Keratinocyte (primary cell): ENCODE measurements around the gene CMBL. TPM values are rescaled to one million over a fixed set of nuclear protein-coding genes. Genes with fewer than 3 reads are reported as not detected.
"Not testable (repeated sequence)": the region's sequence is repeated elsewhere in the genome, so short reads cannot be mapped to it uniquely, and the experiment has no call there.

Experiments
- DNase-seq: peaks from one replicate; pipeline ENCODE4 v3.0.0-alpha.2; 2011; ENCODE audit warnings: low read depth, missing footprints, low spot score
- FAIRE-seq: peaks from 2 replicates; lab custom pipeline; 2011; peaks lifted over from hg19 to GRCh38; lab: Jason Lieb, UNC
- H2AFZ ChIP-seq: 2 replicates; pipeline ENCODE4 v1.6.0; 2012; ENCODE audit warnings: low read length, control low read depth, inconsistent platforms; ENCODE audit not compliant: control insufficient read depth
- H3K27ac ChIP-seq: 2 replicates; pipeline ENCODE4 v1.5.1; 2011; ENCODE audit warnings: low read length; ENCODE audit not compliant: control insufficient read depth, insufficient read depth
- H3K27me3 ChIP-seq: 3 replicates; pipeline ENCODE4 v1.6.0; 2011; ENCODE audit warnings: low read length; ENCODE audit not compliant: control insufficient read depth, insufficient read depth; ENCODE audit errors: extremely low read depth
- H3K36me3 ChIP-seq, 2 experiments: 2 replicates in 1 of 2; 3 replicates in 1 of 2; pipeline ENCODE4 v1.5.1; 2011; ENCODE audit warnings: low read length in 2 of 2, mild to moderate bottlenecking in 1 of 2; ENCODE audit not compliant: control insufficient read depth in 2 of 2, insufficient read depth in 2 of 2; ENCODE audit errors: extremely low read depth in 1 of 2
- H3K4me1 ChIP-seq: 3 replicates; pipeline ENCODE4 v1.5.1; 2011; ENCODE audit warnings: low read length; ENCODE audit not compliant: control insufficient read depth, insufficient read depth; ENCODE audit errors: extremely low read depth
- H3K4me2 ChIP-seq: 3 replicates; pipeline ENCODE4 v1.6.0; 2011; ENCODE audit warnings: low read depth, low read length; ENCODE audit not compliant: control insufficient read depth, insufficient read depth; ENCODE audit errors: extremely low read depth
- H3K4me3 ChIP-seq, 3 experiments: fragments of 200-600 bp in 1 of 3; sonication (generic) in 1 of 3; 2 replicates in 2 of 3; 3 replicates in 1 of 3; pipeline ENCODE4 v1.5.1; 2011 to 2016; ENCODE audit warnings: low read length in 3 of 3, mild to moderate bottlenecking in 3 of 3, control low read depth in 2 of 3, inconsistent platforms in 1 of 3, low read depth in 1 of 3, mixed read lengths in 1 of 3, mixed run types in 1 of 3, moderate library complexity in 1 of 3; ENCODE audit not compliant: control insufficient read depth in 2 of 3, insufficient read depth in 2 of 3; ENCODE audit errors: extremely low read depth in 1 of 3
- H3K79me2 ChIP-seq: 2 replicates; pipeline ENCODE4 v1.6.0; 2012; ENCODE audit warnings: low read length; ENCODE audit not compliant: control insufficient read depth, insufficient read depth
- H3K9ac ChIP-seq: 3 replicates; pipeline ENCODE4 v1.6.0; 2011; ENCODE audit warnings: low read length; ENCODE audit not compliant: control insufficient read depth, insufficient read depth; ENCODE audit errors: extremely low read depth
- H3K9me1 ChIP-seq: 3 replicates; pipeline ENCODE4 v1.6.0; 2011; ENCODE audit warnings: low read length; ENCODE audit not compliant: control insufficient read depth, insufficient read depth; ENCODE audit errors: extremely low read depth
- H3K9me3 ChIP-seq: 2 replicates; pipeline ENCODE4 v1.5.1; 2012; ENCODE audit warnings: low read depth, low read length; ENCODE audit not compliant: control insufficient read depth
- H4K20me1 ChIP-seq: 3 replicates; pipeline ENCODE4 v1.6.0; 2011; ENCODE audit warnings: low read length; ENCODE audit not compliant: control insufficient read depth, insufficient read depth; ENCODE audit errors: extremely low read depth
- EZH2 ChIP-seq: IDR thresholded peaks from one replicate; pipeline ENCODE4 v1.6.1; 2012; ENCODE audit warnings: inconsistent platforms, mild to moderate bottlenecking, low read length, moderate library complexity
- dilution Hi-C: fragments of 300-500 bp; cut with MboI; formaldehyde crosslinking; loops from one replicate; pipeline ENCODE4 v1.7.0; 2020; ENCODE audit warnings: low sequenced_read_pairs; ENCODE audit not compliant: extremely low pct_ligation_motif_present
- polyA plus RNA-seq, 5 experiments: library from polyadenylated mRNA; depleted of rRNA in 3 of 5; stranded (reverse) in 3 of 5; stranded (forward) in 1 of 5; unstranded in 1 of 5; fragments of >200 nt; gene quantifications; 1 replicate in 1 of 5; 2 replicates in 3 of 5; 3 replicates in 1 of 5; pipeline versions ENCODE4 v1.2.1 to v1.2.3, GENCODE V29; 2011 to 2012; ENCODE audit warnings: missing spikeins in 2 of 5, low read depth in 1 of 5, low replicate concordance in 1 of 5
- TF ChIP-seq, protein P1 (sequence below), 3 experiments: IDR thresholded peaks in 1 of 3; conservative IDR thresholded peaks in 1 of 3; optimal IDR thresholded peaks in 1 of 3; 2 replicates in 2 of 3; 3 replicates in 1 of 3; pipeline versions ENCODE3 to v1.5.1; 2011; ENCODE audit warnings: low read length in 3 of 3, mild to moderate bottlenecking in 3 of 3, moderate library complexity in 2 of 3, control low read depth in 1 of 3, inconsistent platforms in 1 of 3; ENCODE audit not compliant: insufficient read depth in 2 of 3; ENCODE audit errors: extremely low read depth in 1 of 3

The CMBL gene
- polyA plus RNA-seq, 1 donor (not counting 4 experiments of a cell fraction or from before 2014, with no cell fraction given): 9.1 TPM

DNA sequence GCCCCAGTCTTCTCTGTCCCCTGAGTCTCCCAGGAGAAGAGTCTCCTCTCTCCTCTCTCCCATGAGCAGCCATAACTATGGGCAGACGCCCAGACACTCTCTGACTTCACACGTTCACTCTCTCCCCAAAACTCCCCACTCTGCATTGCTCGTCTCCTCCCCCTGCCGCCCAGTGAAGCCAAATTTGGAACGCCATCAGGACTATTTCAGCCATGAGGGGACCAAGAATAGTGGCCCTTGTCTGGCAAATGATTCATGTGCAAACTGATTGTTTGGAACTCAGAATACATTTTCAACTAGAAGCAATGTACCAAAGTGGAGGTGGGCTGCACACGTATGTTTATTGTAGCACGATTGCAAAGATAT, 20.9 kb downstream of the CMBL start:
- no peaks in the 10 kb centered on the region for H3K9me3 ChIP-seq
- H3K36me3 ChIP-seq: no peaks in the 10 kb centered on the region
- no peaks in the 10 kb centered on the region for H3K79me2 ChIP-seq
- H2AFZ ChIP-seq: no peak overlapping the region
- dilution Hi-C loops: no loop called here
- FAIRE-seq: no peak
- no peaks in the 10 kb centered on the region for H4K20me1 ChIP-seq
- no peak overlapping the region for H3K4me3 ChIP-seq
- peaks cover 9% of the 10 kb centered on the region for H3K4me1 ChIP-seq
- no peak overlapping the region for H3K9ac ChIP-seq
- DNase-seq: no peak
- H3K4me2 ChIP-seq: no peak overlapping the region
- H3K9me1 ChIP-seq: no peaks in the 10 kb centered on the region
- TF ChIP-seq EZH2: no peak
- TF ChIP-seq, protein P1, sequence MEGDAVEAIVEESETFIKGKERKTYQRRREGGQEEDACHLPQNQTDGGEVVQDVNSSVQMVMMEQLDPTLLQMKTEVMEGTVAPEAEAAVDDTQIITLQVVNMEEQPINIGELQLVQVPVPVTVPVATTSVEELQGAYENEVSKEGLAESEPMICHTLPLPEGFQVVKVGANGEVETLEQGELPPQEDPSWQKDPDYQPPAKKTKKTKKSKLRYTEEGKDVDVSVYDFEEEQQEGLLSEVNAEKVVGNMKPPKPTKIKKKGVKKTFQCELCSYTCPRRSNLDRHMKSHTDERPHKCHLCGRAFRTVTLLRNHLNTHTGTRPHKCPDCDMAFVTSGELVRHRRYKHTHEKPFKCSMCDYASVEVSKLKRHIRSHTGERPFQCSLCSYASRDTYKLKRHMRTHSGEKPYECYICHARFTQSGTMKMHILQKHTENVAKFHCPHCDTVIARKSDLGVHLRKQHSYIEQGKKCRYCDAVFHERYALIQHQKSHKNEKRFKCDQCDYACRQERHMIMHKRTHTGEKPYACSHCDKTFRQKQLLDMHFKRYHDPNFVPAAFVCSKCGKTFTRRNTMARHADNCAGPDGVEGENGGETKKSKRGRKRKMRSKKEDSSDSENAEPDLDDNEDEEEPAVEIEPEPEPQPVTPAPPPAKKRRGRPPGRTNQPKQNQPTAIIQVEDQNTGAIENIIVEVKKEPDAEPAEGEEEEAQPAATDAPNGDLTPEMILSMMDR (optimal IDR thresholded peaks at IDR 0.05 in 1 of 3, IDR thresholded peaks at IDR 0.05 in 1 of 3, conservative IDR thresholded peaks at IDR 0.05 in 1 of 3; ENCODE audit: extremely low read depth in 1 of 3, insufficient read depth in 2 of 3, low read length in 3 of 3): no peak
- no peaks in the 10 kb centered on the region for H3K27me3 ChIP-seq
- H3K27ac ChIP-seq: no peak overlapping the region

DNA sequence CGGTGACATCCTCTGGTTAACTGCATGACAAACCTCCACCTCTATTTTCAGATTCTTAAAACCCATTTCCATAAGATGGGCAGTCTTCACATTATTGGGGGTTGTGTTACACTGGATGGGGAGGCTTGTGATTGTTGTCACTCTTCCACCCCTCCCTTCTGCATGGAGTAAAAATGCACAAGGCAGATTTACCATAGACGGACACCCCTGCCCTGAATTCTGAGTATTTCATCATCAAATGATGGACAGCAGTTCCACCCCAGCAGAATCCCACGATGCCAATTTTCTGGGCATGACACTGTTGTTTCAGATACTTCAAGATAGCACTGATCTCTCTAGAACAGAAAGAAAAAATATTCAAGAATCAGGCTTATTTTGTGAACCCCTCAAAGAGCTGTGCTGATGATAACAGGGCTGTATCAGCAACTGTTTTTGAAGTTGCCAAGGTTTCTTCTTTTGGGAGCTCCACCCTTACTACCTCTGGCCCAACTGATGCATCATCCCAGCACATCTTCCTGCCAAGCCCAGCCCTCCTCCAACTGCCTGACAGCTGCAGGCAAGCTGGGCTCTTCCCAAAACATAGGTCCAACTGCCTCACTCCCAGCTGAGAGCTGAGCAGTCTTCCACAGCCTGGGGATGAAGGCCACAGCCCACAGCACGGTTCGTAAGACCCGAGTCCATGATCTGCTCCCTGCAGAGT, 21.4 kb downstream of the CMBL start:
- H4K20me1 ChIP-seq: no peaks in the 10 kb centered on the region
- H3K4me3 ChIP-seq: no peak overlapping the region
- no peaks in the 10 kb centered on the region for H3K27me3 ChIP-seq
- H3K79me2 ChIP-seq: no peaks in the 10 kb centered on the region
- DNase-seq (no peak), FAIRE-seq (no peak)
- dilution Hi-C loops: no loop called here
- H3K9me1 ChIP-seq: no peaks in the 10 kb centered on the region
- no peak overlapping the region for H2AFZ ChIP-seq
- TF ChIP-seq, protein P1 (optimal IDR thresholded peaks at IDR 0.05 in 1 of 3, IDR thresholded peaks at IDR 0.05 in 1 of 3, conservative IDR thresholded peaks at IDR 0.05 in 1 of 3; ENCODE audit: extremely low read depth in 1 of 3, insufficient read depth in 2 of 3, low read length in 3 of 3): no peak
- TF ChIP-seq EZH2: no peak
- H3K27ac ChIP-seq: no peak overlapping the region
- H3K9me3 ChIP-seq: no peaks in the 10 kb centered on the region
- H3K4me1 ChIP-seq: peaks cover 9% of the 10 kb centered on the region
- H3K36me3 ChIP-seq: no peaks in the 10 kb centered on the region
- no peak overlapping the region for H3K4me2 ChIP-seq
- no peak overlapping the region for H3K9ac ChIP-seq

DNA sequence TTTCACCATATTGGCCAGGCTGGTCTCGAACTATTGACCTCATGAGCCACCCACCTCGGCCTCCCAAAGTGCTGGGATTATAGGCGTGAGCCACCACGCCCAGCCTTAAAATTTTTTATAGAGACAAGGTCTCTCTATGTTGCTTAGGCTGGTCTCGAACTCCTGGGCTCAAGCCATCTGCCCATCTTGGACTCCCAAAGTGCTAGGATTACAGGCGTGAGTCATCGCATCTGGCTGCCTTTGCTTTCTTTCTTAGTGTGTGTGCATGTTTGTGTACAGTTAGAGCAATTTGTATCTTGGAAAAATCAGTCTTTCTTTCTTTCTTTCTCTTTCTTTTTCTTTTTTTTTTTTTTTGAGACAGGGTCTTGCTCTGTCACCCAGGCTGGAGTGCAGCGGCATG, 22.3 kb downstream of the CMBL start:
- H3K4me1 ChIP-seq, H3K27me3 ChIP-seq, H3K27ac ChIP-seq, H4K20me1 ChIP-seq, H3K4me3 ChIP-seq, H2AFZ ChIP-seq, H3K4me2 ChIP-seq, DNase-seq, FAIRE-seq, H3K9ac ChIP-seq, H3K9me1 ChIP-seq, H3K36me3 ChIP-seq, H3K9me3 ChIP-seq, H3K79me2 ChIP-seq, dilution Hi-C loops: not testable (repeated sequence)
